ENCODE data around the gene CACNA2D2.

CACNA2D2 gene

GRCh38 chr3:50503504-50504342 is at the start of gene CACNA2D2:
Gene CACNA2D2, minus strand, starts transcription at chr3:50503634. Its CDS starts 211 bp downstream, at chr3:50503423.
- DNase-seq: peak; percentile 56

GRCh38 chr3:50552598-50552997 is 49.2 kb upstream of the CACNA2D2 start:
- no peak for DNase-seq

- peak; percentile 57 for DNase-seq
Measured at GRCh38 chr3:50551681-50552435, 48.4 kb upstream of the CACNA2D2 start.

GRCh38 chr3:50551054-50551659 is 47.7 kb upstream of the CACNA2D2 start:
- no peak for DNase-seq

GRCh38 chr3:50550079-50550736 is 46.8 kb upstream of the CACNA2D2 start:
- DNase-seq: peak; percentile 67

- no peak for DNase-seq
Measured at GRCh38 chr3:50549226-50549625, 45.8 kb upstream of the CACNA2D2 start.

GRCh38 chr3:50545781-50546180 is 42.3 kb upstream of the CACNA2D2 start:
- peak; percentile 34 for DNase-seq

GRCh38 chr3:50542177-50543034 is 39.0 kb upstream of the CACNA2D2 start:
- peak; percentile 61 for DNase-seq

- DNase-seq: no peak
Measured at GRCh38 chr3:50539356-50540286, 36.2 kb upstream of the CACNA2D2 start.

- DNase-seq: no peak
Measured at GRCh38 chr3:50537421-50538129, 34.1 kb upstream of the CACNA2D2 start.

GRCh38 chr3:50536471-50537180 is 33.2 kb upstream of the CACNA2D2 start:
- DNase-seq: no peak

- no peak for DNase-seq
Measured at GRCh38 chr3:50534681-50535330, 31.4 kb upstream of the CACNA2D2 start.

- DNase-seq: no peak
Measured at GRCh38 chr3:50533807-50534461, 30.5 kb upstream of the CACNA2D2 start.

- no peak for DNase-seq
Measured at GRCh38 chr3:50533316-50533715, 29.9 kb upstream of the CACNA2D2 start.

- DNase-seq: no peak
Measured at GRCh38 chr3:50532062-50532705, 28.8 kb upstream of the CACNA2D2 start.

- DNase-seq: no peak
Measured at GRCh38 chr3:50531201-50531600, 27.8 kb upstream of the CACNA2D2 start.

- DNase-seq: no peak
Measured at GRCh38 chr3:50530001-50530970, 26.9 kb upstream of the CACNA2D2 start.
